NCI-H510A (cell line): ENCODE results near the gene KLHL1.
"Not testable (repeated sequence)": the region's sequence is repeated elsewhere in the genome, so short reads cannot be mapped to it uniquely, and the experiment has no call there.

Source experiments
- DNase-seq: peaks from one replicate; lab custom pipeline; 2025; lab: John Stamatoyannopoulos, UW

The KLHL1 gene, protein sequence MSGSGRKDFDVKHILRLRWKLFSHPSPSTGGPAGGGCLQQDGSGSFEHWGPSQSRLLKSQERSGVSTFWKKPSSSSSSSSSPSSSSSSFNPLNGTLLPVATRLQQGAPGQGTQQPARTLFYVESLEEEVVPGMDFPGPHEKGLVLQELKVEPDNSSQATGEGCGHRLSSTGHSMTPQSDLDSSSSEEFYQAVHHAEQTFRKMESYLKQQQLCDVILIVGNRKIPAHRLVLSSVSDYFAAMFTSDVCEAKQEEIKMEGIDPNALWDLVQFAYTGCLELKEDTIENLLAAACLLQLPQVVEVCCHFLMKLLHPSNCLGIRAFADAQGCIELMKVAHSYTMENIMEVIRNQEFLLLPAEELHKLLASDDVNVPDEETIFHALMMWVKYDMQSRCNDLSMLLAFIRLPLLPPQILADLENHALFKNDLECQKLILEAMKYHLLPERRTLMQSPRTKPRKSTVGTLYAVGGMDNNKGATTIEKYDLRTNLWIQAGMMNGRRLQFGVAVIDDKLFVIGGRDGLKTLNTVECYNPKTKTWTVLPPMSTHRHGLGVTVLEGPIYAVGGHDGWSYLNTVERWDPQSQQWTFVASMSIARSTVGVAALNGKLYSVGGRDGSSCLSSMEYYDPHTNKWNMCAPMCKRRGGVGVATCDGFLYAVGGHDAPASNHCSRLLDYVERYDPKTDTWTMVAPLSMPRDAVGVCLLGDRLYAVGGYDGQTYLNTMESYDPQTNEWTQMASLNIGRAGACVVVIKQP

DNA sequence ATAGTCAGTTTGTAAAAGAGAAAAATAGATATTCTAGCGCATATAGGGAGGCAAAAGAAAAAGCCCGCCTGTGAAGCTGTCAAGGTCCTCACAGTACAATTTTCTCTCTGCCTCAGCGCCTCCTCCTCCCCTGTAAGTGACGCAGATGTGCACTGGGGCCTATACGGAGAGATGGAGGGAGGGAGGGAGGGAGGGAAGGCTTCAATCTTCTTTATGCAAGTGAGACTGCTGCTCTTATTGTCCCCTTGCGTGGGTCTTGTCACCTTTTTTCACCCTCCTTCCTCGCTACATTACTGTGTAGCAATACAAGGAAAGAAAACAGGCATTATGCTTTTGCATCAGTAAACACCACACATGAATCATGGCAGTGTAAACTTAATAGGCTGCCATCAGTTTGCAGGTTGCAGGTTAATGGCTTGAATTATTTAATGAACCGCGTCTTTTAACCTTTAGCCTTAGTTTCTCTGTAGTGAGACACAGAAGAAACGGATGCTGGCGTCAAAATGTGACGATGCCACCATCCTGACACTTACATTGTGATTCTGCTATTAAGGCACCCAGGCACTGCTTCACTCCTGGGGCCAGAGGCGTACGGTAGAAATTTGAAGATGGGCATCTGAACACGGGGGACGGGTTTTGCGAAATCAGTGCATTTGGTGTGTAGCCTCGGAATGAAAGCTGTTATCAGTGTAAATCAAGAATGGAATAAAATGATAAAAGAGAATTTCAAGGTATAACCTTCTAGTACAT lies at the start of gene KLHL1:
TSS of gene KLHL1 (minus strand) at position 97 of the 750 bp plus-strand sequence. CDS start 753 bp downstream, outside the sequence.
- DNase-seq, result no peak

GRCh38 chr13:70142658-70143057 lies 34.4 kb upstream of the KLHL1 start:
- DNase-seq, result not testable (repeated sequence)

DNA sequence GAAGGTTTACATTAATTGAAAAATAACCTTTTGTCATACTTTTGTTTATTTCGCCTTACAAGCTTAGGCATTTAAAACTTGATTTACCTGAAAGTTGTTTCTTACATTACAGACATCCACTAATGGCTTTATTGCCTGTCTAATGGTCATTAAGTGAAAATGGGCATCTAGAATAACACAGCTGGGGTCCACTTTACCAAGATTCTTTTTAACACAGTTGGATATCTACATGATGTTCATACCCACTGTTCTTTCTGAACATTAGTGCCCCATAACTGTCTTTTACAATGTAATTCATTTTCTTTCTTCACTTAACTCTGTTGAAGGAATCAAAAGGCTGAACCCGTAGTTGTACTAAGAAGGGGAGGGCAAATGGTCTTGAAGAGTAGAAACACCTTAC lies 19.8 kb upstream of the KLHL1 start:
- no peak for DNase-seq

- no peak for DNase-seq
Measured at GRCh38 chr13:70125693-70126092, 17.4 kb upstream of the KLHL1 start.

GRCh38 chr13:70117338-70117905 lies 9.2 kb upstream of the KLHL1 start:
- DNase-seq, result no peak

DNA sequence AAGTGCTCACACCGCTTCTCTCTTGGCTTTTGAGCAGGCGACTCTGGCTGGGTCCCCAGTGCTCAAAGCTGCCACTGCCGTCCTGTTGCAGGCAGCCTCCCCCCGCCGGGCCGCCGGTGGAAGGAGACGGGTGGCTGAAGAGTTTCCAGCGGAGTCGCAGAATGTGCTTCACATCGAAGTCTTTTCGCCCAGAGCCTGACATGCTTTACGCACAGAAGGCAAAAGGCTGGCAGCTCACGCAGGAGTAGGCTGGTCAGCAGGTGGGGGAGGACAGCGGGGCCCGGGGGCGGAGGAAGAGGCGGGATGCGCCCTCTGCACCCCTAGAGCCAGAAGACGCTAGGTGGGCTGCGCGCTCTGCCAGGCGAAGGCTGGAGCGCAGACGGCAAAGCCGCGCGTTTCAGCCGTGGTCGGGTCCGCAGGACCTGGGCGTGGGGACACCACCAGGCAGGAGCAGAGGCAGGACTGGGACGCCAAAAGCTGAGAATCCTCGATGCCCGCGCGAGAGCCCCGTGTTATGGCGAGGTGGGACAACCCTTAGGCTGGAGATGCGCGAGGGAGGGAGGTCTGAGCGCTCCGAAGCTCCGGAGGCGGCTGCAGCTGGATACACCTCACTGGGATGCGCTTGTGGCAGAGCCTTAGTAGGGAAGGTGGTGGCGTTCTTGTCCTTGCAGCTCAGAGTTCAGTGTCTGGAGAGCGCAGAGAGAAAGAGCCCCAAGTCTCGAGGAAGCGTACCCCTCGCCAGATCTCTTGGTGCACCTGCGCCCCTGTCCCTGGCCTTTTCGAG lies 562 bp downstream of the KLHL1 start, which contains the start of gene ATXN8OS:
TSS of gene ATXN8OS (plus strand) at position 329 of the 784 bp plus-strand sequence.
- no peak for DNase-seq

DNA sequence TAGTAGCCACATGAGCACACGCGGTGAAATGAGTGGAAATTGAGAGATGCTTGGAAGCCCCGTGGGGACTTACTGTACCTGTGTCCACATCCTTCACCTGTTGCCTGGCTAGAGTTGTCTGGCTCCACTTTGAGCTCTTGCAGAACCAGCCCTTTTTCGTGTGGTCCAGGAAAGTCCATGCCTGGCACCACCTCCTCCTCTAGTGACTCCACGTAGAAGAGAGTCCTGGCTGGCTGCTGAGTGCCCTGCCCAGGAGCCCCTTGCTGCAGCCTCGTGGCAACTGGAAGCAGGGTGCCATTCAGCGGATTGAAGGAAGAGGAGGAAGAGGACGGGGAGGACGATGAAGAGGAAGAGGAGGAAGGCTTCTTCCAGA lies 1.1 kb downstream of the KLHL1 start:
- no peak for DNase-seq

DNA sequence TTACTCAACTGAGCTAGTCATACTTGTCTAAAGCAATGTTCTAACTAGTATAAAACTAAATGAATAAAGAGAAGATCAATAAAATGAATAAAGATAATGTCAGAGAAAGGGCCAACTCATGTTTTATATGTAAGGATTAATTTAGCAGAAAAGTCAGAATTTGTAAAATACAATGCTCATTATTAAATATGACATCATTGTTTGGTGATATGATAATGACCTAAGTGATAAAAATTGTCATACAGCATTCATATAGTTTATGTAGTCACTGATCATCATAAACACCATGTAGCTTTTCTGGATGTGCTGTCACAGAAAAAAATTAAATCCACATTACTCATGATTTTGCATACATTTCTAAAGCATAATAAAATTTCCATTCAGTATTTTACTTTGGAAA lies 3.8 kb downstream of the KLHL1 start:
- DNase-seq, result no peak

GRCh38 chr13:70098669-70099068 lies 9.6 kb downstream of the KLHL1 start:
- no peak for DNase-seq

DNA sequence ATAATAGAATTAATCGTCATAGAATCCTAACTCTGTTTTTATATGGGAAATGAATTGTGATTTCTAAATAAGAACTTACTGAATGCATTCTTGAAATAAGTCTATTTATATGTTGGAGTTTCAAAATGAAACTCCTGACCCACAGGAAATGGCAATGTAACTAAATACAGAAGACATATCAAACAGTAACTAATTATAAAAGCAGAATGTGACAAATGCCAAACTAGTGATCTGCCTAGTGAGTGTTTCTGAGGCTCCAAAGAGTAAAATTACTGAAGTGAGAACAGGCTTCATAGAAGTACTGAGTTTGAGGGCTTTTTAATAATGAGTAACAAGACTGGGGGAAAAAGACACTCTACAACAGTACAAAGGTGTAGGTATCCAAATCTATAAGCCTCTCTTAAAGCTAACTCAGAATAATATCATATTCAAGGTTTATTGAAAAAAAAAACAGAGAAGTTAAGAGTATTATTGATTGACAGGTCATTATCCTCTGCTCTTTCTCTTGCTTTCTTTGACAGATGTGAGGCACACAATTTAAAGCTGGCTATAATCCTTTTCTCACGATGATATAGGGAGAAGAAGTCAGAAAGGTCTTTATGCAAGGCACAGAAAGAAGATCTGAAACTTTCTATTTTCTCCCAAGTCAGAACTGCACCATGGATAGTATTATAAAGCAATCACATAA lies 18.1 kb downstream of the KLHL1 start:
- no peak for DNase-seq

DNA sequence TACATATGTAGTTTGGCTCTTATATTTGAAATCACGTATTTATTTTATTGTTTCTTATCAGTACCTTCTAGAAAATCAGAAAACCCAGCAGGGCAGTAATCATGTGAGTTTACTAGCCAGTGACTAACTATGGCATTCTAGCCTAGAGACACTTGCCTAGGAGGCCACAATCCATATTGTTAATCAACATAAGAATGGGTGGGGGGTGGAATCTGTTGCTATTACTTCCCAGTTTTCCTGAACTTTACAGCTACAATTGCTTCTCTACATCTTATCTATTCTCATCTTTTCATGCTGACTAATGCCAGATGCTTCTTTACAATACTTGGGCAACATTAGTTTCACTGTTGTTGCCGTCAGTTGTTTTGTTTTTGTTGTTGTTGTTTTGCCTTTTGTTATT lies 19.3 kb downstream of the KLHL1 start:
- DNase-seq, result no peak

- no peak for DNase-seq
Measured at GRCh38 chr13:70087247-70087646, 21.0 kb downstream of the KLHL1 start.

DNA sequence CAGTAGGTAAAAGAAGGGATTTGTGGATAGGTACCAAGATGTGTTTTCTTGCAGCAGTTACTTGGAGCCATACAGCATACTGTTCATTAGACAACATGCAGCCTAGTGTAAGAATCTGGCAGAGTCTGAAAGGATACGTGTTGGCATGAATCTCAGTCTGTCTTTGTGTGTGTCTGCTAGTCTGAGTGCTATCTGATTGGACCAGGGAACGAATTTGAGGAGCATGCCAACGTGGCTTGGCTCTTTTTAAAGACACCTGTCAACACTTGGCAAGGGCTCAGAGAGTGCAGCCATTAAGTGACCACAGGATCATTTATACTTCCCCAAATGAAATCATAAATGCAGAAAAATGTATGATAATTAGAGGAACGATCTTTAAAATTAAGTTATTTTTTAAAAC lies 28.2 kb downstream of the KLHL1 start:
- no peak for DNase-seq

GRCh38 chr13:70054572-70054971 lies 53.7 kb downstream of the KLHL1 start:
- DNase-seq, result no peak

- DNase-seq, result no peak
Measured at GRCh38 chr13:70051531-70051930, 56.7 kb downstream of the KLHL1 start.

- no peak for DNase-seq
Measured at GRCh38 chr13:70043685-70044084, 64.6 kb downstream of the KLHL1 start.

DNA sequence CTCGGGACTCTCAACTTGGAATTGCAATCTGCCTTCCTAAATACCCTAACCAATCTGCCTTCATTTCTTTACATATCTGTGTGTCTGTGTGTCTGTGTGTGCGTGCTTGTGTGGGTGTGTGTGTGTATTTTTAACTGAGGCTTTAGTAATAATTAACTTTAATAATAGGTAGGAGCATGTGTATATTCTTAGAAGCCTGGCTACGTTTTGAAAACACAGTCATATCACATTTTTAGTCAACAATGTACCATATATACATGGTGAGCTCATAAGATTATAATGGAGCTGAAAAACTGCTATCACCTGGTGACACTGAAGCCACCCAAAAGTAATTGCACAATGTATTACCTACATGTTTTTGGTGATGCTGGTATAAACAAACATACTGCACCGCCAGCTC lies 66.1 kb downstream of the KLHL1 start:
- no peak for DNase-seq

GRCh38 chr13:70034286-70034685 lies 74.0 kb downstream of the KLHL1 start:
- DNase-seq, result no peak

GRCh38 chr13:70027551-70027950 lies 80.7 kb downstream of the KLHL1 start:
- no peak for DNase-seq

DNA sequence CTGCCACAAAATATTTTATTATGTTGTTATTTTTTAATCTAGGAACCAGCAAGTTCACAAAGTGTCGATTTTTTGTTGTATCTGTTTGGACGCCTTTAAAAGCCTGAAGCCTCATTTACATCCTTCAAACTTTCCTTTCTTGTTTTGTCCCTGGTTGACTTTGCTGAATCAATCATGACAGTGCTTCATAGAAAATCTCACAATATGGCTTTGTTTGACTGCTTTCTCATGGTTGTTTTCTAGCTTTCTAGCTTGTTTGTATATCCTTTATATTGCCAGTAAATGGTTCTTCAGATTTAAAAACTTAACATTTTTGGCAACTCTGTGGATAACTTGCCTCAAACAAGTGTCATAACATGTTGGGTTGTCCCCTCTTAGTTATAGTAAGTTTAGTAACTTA lies 84.7 kb downstream of the KLHL1 start:
- DNase-seq, result no peak

- DNase-seq, result no peak
Measured at GRCh38 chr13:70022646-70023045, 85.6 kb downstream of the KLHL1 start.
